CD14-positive monocyte (primary cell): ENCODE measurements around the gene PTOV1. TPM values are rescaled to one million over a fixed set of nuclear protein-coding genes. Genes with fewer than 3 reads are reported as not detected.

Experiments used
- DNase-seq, 3 donors: peaks; one replicate each; pipeline ENCODE4 v3.0.0-alpha.2; 2011 to 2022
- H2AFZ ChIP-seq: 2 replicates; pipeline ENCODE4 v1.6.0; 2012; ENCODE audit warnings: mild to moderate bottlenecking, low read depth, low read length, inconsistent platforms; ENCODE audit not compliant: insufficient read depth, poor library complexity, severe bottlenecking
- H3K27ac ChIP-seq, 2 donors: 1 replicate in 1 of 2; 2 replicates in 1 of 2; pipeline ENCODE4 v1.5.1; 2012 to 2013; ENCODE audit warnings: low read length in 2 of 2, control low read depth in 1 of 2, inconsistent platforms in 1 of 2, low read depth in 1 of 2, mild to moderate bottlenecking in 1 of 2
- H3K27me3 ChIP-seq, 2 donors: one replicate each; pipeline versions ENCODE4 v1.6.0 to v1.6.1; 2011 to 2013; ENCODE audit warnings: low read length in 2 of 2; ENCODE audit not compliant: control insufficient read depth in 2 of 2, insufficient read depth in 2 of 2
- H3K36me3 ChIP-seq, 2 donors: replicated peaks in 1 of 2; 1 replicate in 1 of 2; 2 replicates in 1 of 2; pipeline versions ENCODE4 v1.5.1 to v1.6.1; 2012 to 2013; ENCODE audit warnings: low read length in 2 of 2, control low read depth in 1 of 2, inconsistent platforms in 1 of 2, mild to moderate bottlenecking in 1 of 2; ENCODE audit not compliant: insufficient read depth in 2 of 2, control insufficient read depth in 1 of 2
- H3K4me1 ChIP-seq, 2 donors: 1 replicate in 1 of 2; 2 replicates in 1 of 2; pipeline versions ENCODE4 v1.5.1 to v1.6.1; 2012 to 2013; ENCODE audit warnings: low read length in 2 of 2, control low read depth in 1 of 2, inconsistent platforms in 1 of 2, mild to moderate bottlenecking in 1 of 2, moderate library complexity in 1 of 2; ENCODE audit not compliant: insufficient read depth in 2 of 2, control insufficient read depth in 1 of 2
- H3K4me2 ChIP-seq: replicated peaks from 2 replicates; pipeline ENCODE3; 2012; ENCODE audit warnings: low read length, moderate library complexity, mild to moderate bottlenecking; ENCODE audit not compliant: poor library complexity, severe bottlenecking; ENCODE audit errors: extremely low read depth
- H3K4me3 ChIP-seq, 3 experiments: fragments of 200-600 bp in 1 of 3; sonication (generic) in 1 of 3; replicated peaks in 1 of 3; 1 replicate in 2 of 3; 2 replicates in 1 of 3; pipeline ENCODE4 v1.5.1; 2011 to 2013; ENCODE audit warnings: low read length in 3 of 3, mild to moderate bottlenecking in 3 of 3, control low read depth in 2 of 3, low read depth in 2 of 3, inconsistent platforms in 1 of 3, moderate library complexity in 1 of 3
- H3K79me2 ChIP-seq: 2 replicates; pipeline ENCODE4 v1.6.0; 2012; ENCODE audit warnings: mild to moderate bottlenecking, control low read depth, inconsistent platforms, low read length, moderate library complexity; ENCODE audit not compliant: insufficient read depth
- H3K9ac ChIP-seq: 2 replicates; pipeline ENCODE4 v1.6.0; 2017; ENCODE audit warnings: low read length, mild to moderate bottlenecking; ENCODE audit not compliant: insufficient read depth, poor library complexity, severe bottlenecking
- H3K9me3 ChIP-seq, 2 donors: replicated peaks in 1 of 2; 1 replicate in 1 of 2; 2 replicates in 1 of 2; pipeline versions ENCODE4 v1.5.1 to v1.6.1; 2012 to 2013; ENCODE audit warnings: low read length in 2 of 2, control low read depth in 1 of 2; ENCODE audit not compliant: control insufficient read depth in 1 of 2, insufficient read depth in 1 of 2
- H4K20me1 ChIP-seq: 2 replicates; pipeline ENCODE4 v1.6.0; 2012; ENCODE audit warnings: mild to moderate bottlenecking, low read length, control low read depth, moderate library complexity; ENCODE audit not compliant: insufficient read depth
- H3K27ac Mint-ChIP-seq, 7 donors: one replicate each; pipeline ENCODE4 v1.8.0; 2020; ENCODE audit warnings: mild to moderate bottlenecking in 7 of 7, mixed read lengths in 7 of 7, moderate library complexity in 6 of 7, inconsistent platforms in 2 of 7
- H3K27me3 Mint-ChIP-seq, 3 donors: one replicate each; pipeline ENCODE4 v1.8.0; 2021 to 2022; ENCODE audit warnings: low read depth in 3 of 3, mild to moderate bottlenecking in 3 of 3, mixed read lengths in 3 of 3, moderate library complexity in 3 of 3, inconsistent platforms in 1 of 3
- H3K36me3 Mint-ChIP-seq, 2 donors: one replicate each; pipeline ENCODE4 v1.8.0; 2020; ENCODE audit warnings: mixed read lengths in 2 of 2, inconsistent platforms in 1 of 2, mild to moderate bottlenecking in 1 of 2
- H3K4me1 Mint-ChIP-seq: one replicate; pipeline ENCODE4 v1.8.0; 2020; ENCODE audit warnings: mild to moderate bottlenecking, mixed read lengths
- H3K4me3 Mint-ChIP-seq, 2 donors: one replicate each; pipeline ENCODE4 v1.8.0; 2020; ENCODE audit warnings: mild to moderate bottlenecking in 2 of 2, mixed read lengths in 2 of 2, moderate library complexity in 1 of 2
- H3K9me3 Mint-ChIP-seq, 7 donors: one replicate each; pipeline ENCODE4 v1.8.0; 2020 to 2022; ENCODE audit warnings: mixed read lengths in 7 of 7, mild to moderate bottlenecking in 6 of 7, moderate library complexity in 6 of 7, inconsistent platforms in 2 of 7
- WGBS: methylation state at CpG from one replicate; pipeline ENCODE4 v1.1.5; 2013; ENCODE audit warnings: missing lambda C conversion rate; ENCODE audit not compliant: insufficient coverage; 5-methylcytosine and 5-hydroxymethylcytosine counted together
- intact Hi-C, 2 donors: fragments of 100-400 bp; cut with micrococcal nuclease; formaldehyde crosslinking; loops; one replicate each; pipeline versions ENCODE4 v1.15.0 to v1.15.1; 2023
- polyA plus RNA-seq, 3 donors: library from polyadenylated mRNA; depleted of rRNA in 1 of 3; unstranded in 2 of 3; stranded (reverse) in 1 of 3; fragments of 300-500 nt in 2 of 3; fragments of >200 nt in 1 of 3; fragmentation: Illumina TruSeq in 2 of 3; gene quantifications; 1 replicate in 2 of 3; 2 replicates in 1 of 3; pipeline ENCODE4 v1.2.3, GENCODE V29; 2012 to 2021
- TF ChIP-seq, protein P1 (sequence below): fragments of 200-600 bp; IDR thresholded peaks from one replicate; pipeline ENCODE4 v1.8.0; 2022; ENCODE audit warnings: antibody characterized with exemption, mild to moderate bottlenecking

Gene PTOV1
- polyA plus RNA-seq, 3 donors, result 18.3 to 67.9 (median 31.2) TPM

GRCh38 chr19:49803529-49803856 is 47.5 kb upstream of the PTOV1 start:
- H3K4me1 Mint-ChIP-seq, result peaks cover 19% of the 10 kb centered on the region
- peaks cover 66 to 77% of the 10 kb centered on the region in 2 donors for H3K36me3 Mint-ChIP-seq
- Histone ChIP-seq H3K9me3 (no peaks in the 10 kb centered on the region), H3K4me2 (no peak overlapping the region), H3K27me3 (no peaks in the 10 kb centered on the region), H2AFZ (no peak overlapping the region), H3K79me2 (no peaks in the 10 kb centered on the region), H3K9ac (no peak overlapping the region), H3K27ac (no peak overlapping the region), H3K4me3 (no peak overlapping the region), H3K36me3 (peaks cover 70 to 85% of the 10 kb centered on the region in 2 donors), H4K20me1 (peaks cover 71% of the 10 kb centered on the region), H3K4me1 (peaks cover 14 to 21% of the 10 kb centered on the region in 2 donors)
- no peak overlapping the region for H3K4me3 Mint-ChIP-seq
- H3K27ac Mint-ChIP-seq, result peak overlapping the region in 4 of 7 donors; percentile 15 to 76 (median 54)
- no peaks in the 10 kb centered on the region for H3K9me3 Mint-ChIP-seq
- no peak for DNase-seq
- intact Hi-C loops, result no loop called here
- H3K27me3 Mint-ChIP-seq, result no peaks in the 10 kb centered on the region
- WGBS, result 100% methylated on average over 3 of the region's 6 CpGs
- TF ChIP-seq, protein P1, sequence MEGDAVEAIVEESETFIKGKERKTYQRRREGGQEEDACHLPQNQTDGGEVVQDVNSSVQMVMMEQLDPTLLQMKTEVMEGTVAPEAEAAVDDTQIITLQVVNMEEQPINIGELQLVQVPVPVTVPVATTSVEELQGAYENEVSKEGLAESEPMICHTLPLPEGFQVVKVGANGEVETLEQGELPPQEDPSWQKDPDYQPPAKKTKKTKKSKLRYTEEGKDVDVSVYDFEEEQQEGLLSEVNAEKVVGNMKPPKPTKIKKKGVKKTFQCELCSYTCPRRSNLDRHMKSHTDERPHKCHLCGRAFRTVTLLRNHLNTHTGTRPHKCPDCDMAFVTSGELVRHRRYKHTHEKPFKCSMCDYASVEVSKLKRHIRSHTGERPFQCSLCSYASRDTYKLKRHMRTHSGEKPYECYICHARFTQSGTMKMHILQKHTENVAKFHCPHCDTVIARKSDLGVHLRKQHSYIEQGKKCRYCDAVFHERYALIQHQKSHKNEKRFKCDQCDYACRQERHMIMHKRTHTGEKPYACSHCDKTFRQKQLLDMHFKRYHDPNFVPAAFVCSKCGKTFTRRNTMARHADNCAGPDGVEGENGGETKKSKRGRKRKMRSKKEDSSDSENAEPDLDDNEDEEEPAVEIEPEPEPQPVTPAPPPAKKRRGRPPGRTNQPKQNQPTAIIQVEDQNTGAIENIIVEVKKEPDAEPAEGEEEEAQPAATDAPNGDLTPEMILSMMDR, result no peak

DNA sequence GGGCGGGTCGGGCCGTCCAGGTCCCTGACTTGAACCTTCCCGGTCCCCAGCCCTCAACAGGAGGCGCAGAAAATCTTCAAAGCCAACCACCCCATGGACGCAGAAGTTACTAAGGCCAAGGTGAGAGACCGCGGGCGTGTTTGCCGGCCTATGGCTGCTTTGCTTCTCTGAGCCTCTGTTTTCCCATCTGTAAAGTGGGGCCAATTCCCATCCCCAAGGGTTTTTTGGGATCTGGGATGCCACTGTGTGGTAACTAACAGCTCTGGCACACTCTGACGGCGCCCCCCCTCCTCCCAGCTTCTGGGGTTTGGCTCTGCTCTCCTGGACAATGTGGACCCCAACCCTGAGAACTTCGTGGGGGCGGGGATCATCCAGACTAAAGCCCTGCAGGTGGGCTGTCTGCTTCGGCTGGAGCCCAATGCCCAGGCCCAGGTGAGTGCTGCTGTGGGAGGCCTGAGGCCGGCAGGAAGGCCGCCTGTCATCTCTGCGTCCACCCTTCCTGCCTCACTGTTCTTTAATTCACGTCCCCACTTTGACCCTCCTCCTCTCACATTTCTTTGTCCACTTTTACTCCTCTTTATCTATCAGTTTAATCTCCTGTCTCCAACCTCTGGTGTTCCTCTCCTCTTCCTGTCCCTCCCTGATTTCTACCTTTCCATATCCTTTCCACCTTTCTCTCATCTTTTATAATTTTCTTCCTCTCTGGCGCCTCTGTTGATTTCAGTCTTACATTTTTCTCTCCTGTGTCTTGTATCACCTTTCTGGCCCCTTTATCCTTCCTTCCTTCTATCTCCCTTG is 44.9 kb upstream of the PTOV1 start:
- peaks cover 43 to 52% of the 10 kb centered on the region in 2 donors for H3K36me3 Mint-ChIP-seq
- Histone ChIP-seq H4K20me1 (peaks cover 47% of the 10 kb centered on the region), H3K36me3 (peaks cover 44 to 60% of the 10 kb centered on the region in 2 donors), H3K9ac (no peak overlapping the region), H3K27ac (peak overlapping the region in 1 of 2 donors; percentile 61), H3K79me2 (no peaks in the 10 kb centered on the region), H3K4me3 (no peak overlapping the region), H3K9me3 (no peaks in the 10 kb centered on the region), H3K27me3 (no peaks in the 10 kb centered on the region), H2AFZ (no peak overlapping the region), H3K4me1 (peaks cover 25 to 38% of the 10 kb centered on the region in 2 donors), H3K4me2 (no peak overlapping the region)
- H3K4me3 Mint-ChIP-seq, result no peak overlapping the region
- peaks cover 0 to 4% (median 0%) of the 10 kb centered on the region in 3 donors for H3K27me3 Mint-ChIP-seq
- H3K27ac Mint-ChIP-seq, result peak overlapping the region in 5 of 7 donors; percentile 10 to 64 (median 20)
- no peaks in the 10 kb centered on the region for H3K9me3 Mint-ChIP-seq
- intact Hi-C loops, result loop anchor here in 1 of 2 donors (5.0 kb wide), 1 partner anchor 39 kb away; the partner anchor contains the start of gene AP2A1
- no peak for DNase-seq
- 90% methylated on average over 9 of the region's 20 CpGs for WGBS
- peaks cover 33% of the 10 kb centered on the region for H3K4me1 Mint-ChIP-seq
- TF ChIP-seq, protein P1, result no peak
